Measurements from ENCODE around the gene KLLN. TPM values are rescaled to one million over a fixed set of nuclear protein-coding genes. Genes with fewer than 3 reads are reported as not detected.
A peak's percentile ranks its signal among the peaks of the same experiment; 100 is the strongest.

The KLLN gene
- total and polyA plus RNA-seq, 9 of the 15 experiments (the other 6 are each of a cell fraction or from before 2014, with no cell fraction given), result 0.07 to 0.40 (median 0.25) TPM

GRCh38 chr10:87844837-87845623 is 18.3 kb downstream of the KLLN start:
- no peaks in the 10 kb centered on the region for H4K20me1 ChIP-seq (replicated peaks; ENCODE audit: control insufficient read depth, insufficient read depth, low read length)
- intact Hi-C loops (cut with micrococcal nuclease), result no loop called here
- ChIA-PET CTCF (ENCODE audit: low intra/inter-chr PET ratio) (no interaction called here), POLR2A (no interaction called here)
- no peak overlapping the region for H3K27ac ChIP-seq (ENCODE audit: extremely low read depth, low read depth, low read length)
- H3K79me2 ChIP-seq (ENCODE audit: control insufficient read depth, insufficient read depth, low read length), result no peaks in the 10 kb centered on the region
- H3K9me1 ChIP-seq (ENCODE audit: control insufficient read depth, insufficient read depth, low read length), result no peaks in the 10 kb centered on the region
- TF ChIP-seq FOSL1 (tag; conservative IDR thresholded peaks at IDR 0.05), result peak; percentile 79
- TF ChIP-seq FOXA3 (CRISPR knock-in tag; conservative IDR thresholded peaks at IDR 0.05 in 1 of 2, IDR thresholded peaks at IDR 0.05 in 1 of 2), result peak in 1 of 2 experiments; percentile 53; a peak in 1 of 4 replicates
- no peak for TF ChIP-seq CEBPG (CRISPR knock-in tag; IDR thresholded peaks at IDR 0.05)
- TF ChIP-seq CEBPG (tag; conservative IDR thresholded peaks at IDR 0.05 in 1 of 2, IDR thresholded peaks at IDR 0.05 in 1 of 2), result no peak
- no peaks in the 10 kb centered on the region for H3K9me3 ChIP-seq (replicated peaks; ENCODE audit: control insufficient read depth, insufficient read depth, low read depth, low read length)
- H3K4me2 ChIP-seq (ENCODE audit: insufficient read depth, low read length), result no peak overlapping the region
- no peaks in the 10 kb centered on the region for H3K4me1 ChIP-seq (replicated peaks in 1 of 2; ENCODE audit: control insufficient read depth in 2 of 2, insufficient read depth in 2 of 2, low read length in 2 of 2)
- DNase-seq (ENCODE audit: extremely low read depth in 1 of 4, low spot score in 3 of 4) (no peak), FAIRE-seq (no peak), ATAC-seq (no peak)
- no peaks in the 10 kb centered on the region for H3K27me3 ChIP-seq (ENCODE audit: control insufficient read depth in 2 of 2, insufficient read depth in 2 of 2, low read length in 2 of 2)
- no peak overlapping the region for H3K9ac ChIP-seq (ENCODE audit: insufficient read depth in 1 of 2, low read depth in 2 of 2, low read length in 2 of 2)
- H3K36me3 ChIP-seq (ENCODE audit: control insufficient read depth, insufficient read depth, low read length), result no peaks in the 10 kb centered on the region
- 0% methylated on average over 1 of the region's 1 CpG for WGBS (ENCODE audit: insufficient coverage, low coverage, missing lambda C conversion rate)
- H2AFZ ChIP-seq (ENCODE audit: low read depth, low read length), result no peak overlapping the region
- BruUV-seq (replicated peaks), result no TSS peak
- no peak overlapping the region for H3K4me3 ChIP-seq
- in situ Hi-C loops (cut with MboI), result no loop called here

DNA sequence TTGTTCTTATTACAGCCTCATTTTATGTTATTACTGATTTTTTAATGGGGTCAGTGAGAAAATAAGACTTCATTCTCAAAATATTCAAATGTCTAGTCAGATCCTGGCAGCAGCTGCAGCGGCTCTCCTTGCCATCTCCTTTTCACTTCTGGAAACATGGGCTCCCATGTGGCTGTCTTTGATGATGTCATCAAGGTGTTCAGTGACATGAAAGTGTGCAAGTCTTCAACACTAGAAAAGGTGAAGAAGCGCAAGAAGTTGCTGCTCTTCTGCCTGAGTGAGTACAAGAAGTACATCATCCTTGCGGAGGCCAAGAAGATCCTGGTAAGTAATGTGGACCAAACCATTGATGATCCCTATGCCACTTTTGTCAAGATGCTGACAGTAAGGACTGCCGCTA is 19.6 kb downstream of the KLLN start:
- in situ Hi-C loops (cut with MboI), result no loop called here
- H3K4me2 ChIP-seq (ENCODE audit: insufficient read depth, low read length), result no peak overlapping the region
- FAIRE-seq, result no peak
- peak overlapping the region; percentile 53; the same call in 1 of the 2 replicates for H2AFZ ChIP-seq (ENCODE audit: low read depth, low read length)
- ChIA-PET POLR2A (no interaction called here), CTCF (ENCODE audit: low intra/inter-chr PET ratio) (no interaction called here)
- 67% methylated on average over 4 of the region's 4 CpGs for WGBS (ENCODE audit: insufficient coverage, low coverage, missing lambda C conversion rate)
- TF ChIP-seq ZNF253 (CRISPR knock-in tag; conservative IDR thresholded peaks at IDR 0.05) (no peak), CREM (IDR thresholded peaks at IDR 0.05; ENCODE audit: low read depth) (peak; percentile 43), ZNF561 (CRISPR knock-in tag; conservative IDR thresholded peaks at IDR 0.05) (no peak), ARNT (IDR thresholded peaks at IDR 0.05) (no peak), ATF1 (CRISPR knock-in tag; IDR thresholded peaks at IDR 0.05) (no peak), ATF1 (tag; IDR thresholded peaks at IDR 0.05) (peak; percentile 27; the same call in 1 of the 2 replicates), ATF3 (IDR thresholded peaks at IDR 0.05) (peak; percentile 61), ATF3 (CRISPR knock-in tag; conservative IDR thresholded peaks at IDR 0.05) (no peak), CAMTA2 (CRISPR knock-in tag; conservative IDR thresholded peaks at IDR 0.05) (no peak)
- TF ChIP-seq, protein P1, sequence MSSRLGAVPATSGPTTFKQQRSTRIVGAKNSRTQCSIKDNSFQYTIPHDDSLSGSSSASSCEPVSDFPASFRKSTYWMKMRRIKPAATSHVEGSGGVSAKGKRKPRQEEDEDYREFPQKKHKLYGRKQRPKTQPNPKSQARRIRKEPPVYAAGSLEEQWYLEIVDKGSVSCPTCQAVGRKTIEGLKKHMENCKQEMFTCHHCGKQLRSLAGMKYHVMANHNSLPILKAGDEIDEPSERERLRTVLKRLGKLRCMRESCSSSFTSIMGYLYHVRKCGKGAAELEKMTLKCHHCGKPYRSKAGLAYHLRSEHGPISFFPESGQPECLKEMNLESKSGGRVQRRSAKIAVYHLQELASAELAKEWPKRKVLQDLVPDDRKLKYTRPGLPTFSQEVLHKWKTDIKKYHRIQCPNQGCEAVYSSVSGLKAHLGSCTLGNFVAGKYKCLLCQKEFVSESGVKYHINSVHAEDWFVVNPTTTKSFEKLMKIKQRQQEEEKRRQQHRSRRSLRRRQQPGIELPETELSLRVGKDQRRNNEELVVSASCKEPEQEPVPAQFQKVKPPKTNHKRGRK (tag; IDR thresholded peaks at IDR 0.05), result no peak
- no peak for ATAC-seq
- no peaks in the 10 kb centered on the region for H3K79me2 ChIP-seq (ENCODE audit: control insufficient read depth, insufficient read depth, low read length)
- no peak for DNase-seq (ENCODE audit: extremely low read depth in 1 of 4, low spot score in 3 of 4)
- H3K27ac ChIP-seq (ENCODE audit: extremely low read depth, low read depth, low read length), result no peak overlapping the region
- no peak overlapping the region for H3K4me3 ChIP-seq
- intact Hi-C loops (cut with micrococcal nuclease), result no loop called here
- H3K9me1 ChIP-seq (ENCODE audit: control insufficient read depth, insufficient read depth, low read length), result no peaks in the 10 kb centered on the region
- H3K27me3 ChIP-seq (ENCODE audit: control insufficient read depth in 2 of 2, insufficient read depth in 2 of 2, low read length in 2 of 2), result no peaks in the 10 kb centered on the region
- H3K9ac ChIP-seq (ENCODE audit: insufficient read depth in 1 of 2, low read depth in 2 of 2, low read length in 2 of 2), result no peak overlapping the region
- H4K20me1 ChIP-seq (replicated peaks; ENCODE audit: control insufficient read depth, insufficient read depth, low read length), result no peaks in the 10 kb centered on the region
- H3K4me1 ChIP-seq (replicated peaks in 1 of 2; ENCODE audit: control insufficient read depth in 2 of 2, insufficient read depth in 2 of 2, low read length in 2 of 2), result no peaks in the 10 kb centered on the region
- H3K9me3 ChIP-seq (replicated peaks; ENCODE audit: control insufficient read depth, insufficient read depth, low read depth, low read length), result no peaks in the 10 kb centered on the region
- BruUV-seq (replicated peaks), result no TSS peak
- no peaks in the 10 kb centered on the region for H3K36me3 ChIP-seq (ENCODE audit: control insufficient read depth, insufficient read depth, low read length)
